Neuron (in vitro differentiated cells): Measurements from ENCODE around the gene THYN1.
A peak's percentile ranks its signal among the peaks of the same experiment; 100 is the strongest.
"Not testable (repeated sequence)": the region's sequence is repeated elsewhere in the genome, so short reads cannot be mapped to it uniquely, and the experiment has no call there.

Experiments used
- H2AFZ ChIP-seq: one replicate; pipeline ENCODE4 v1.6.1; 2013; ENCODE audit warnings: low read depth, mild to moderate bottlenecking, inconsistent platforms, low read length, moderate library complexity
- H3K27me3 ChIP-seq: one replicate; pipeline ENCODE4 v1.6.1; 2013; ENCODE audit warnings: low read length; ENCODE audit not compliant: insufficient read depth
- H3K36me3 ChIP-seq: one replicate; pipeline ENCODE4 v1.6.1; 2013; ENCODE audit warnings: low read length; ENCODE audit not compliant: insufficient read depth
- H3K4me1 ChIP-seq: one replicate; pipeline ENCODE4 v1.6.1; 2013; ENCODE audit warnings: low read length; ENCODE audit not compliant: insufficient read depth
- H3K4me3 ChIP-seq: 2 replicates; pipeline ENCODE4 v1.5.1; 2013; ENCODE audit warnings: mild to moderate bottlenecking, low read length, moderate library complexity
- H3K9me3 ChIP-seq: one replicate; pipeline ENCODE4 v1.6.1; 2013; ENCODE audit warnings: low read length

The THYN1 gene

GRCh38 chr11:134267966-134268365 is 14.8 kb upstream of the THYN1 start:
- H2AFZ ChIP-seq = no peak overlapping the region
- H3K9me3 ChIP-seq = no peaks in the 10 kb centered on the region
- H3K36me3 ChIP-seq = peaks cover 10% of the 10 kb centered on the region
- H3K4me3 ChIP-seq = no peak overlapping the region
- peaks cover 29% of the 10 kb centered on the region for H3K4me1 ChIP-seq
- H3K27me3 ChIP-seq = no peaks in the 10 kb centered on the region

GRCh38 chr11:134267461-134267860 is 14.3 kb upstream of the THYN1 start:
- no peaks in the 10 kb centered on the region for H3K9me3 ChIP-seq
- H3K4me3 ChIP-seq = no peak overlapping the region

GRCh38 chr11:134266841-134267251 is 13.7 kb upstream of the THYN1 start:
- Histone ChIP-seq H3K36me3 (peaks cover 19% of the 10 kb centered on the region), H3K27me3 (no peaks in the 10 kb centered on the region), H2AFZ (no peak overlapping the region), H3K9me3 (no peaks in the 10 kb centered on the region), H3K4me1 (peaks cover 21% of the 10 kb centered on the region), H3K4me3 (no peak overlapping the region)

More at GRCh38 chr11:134267461-134267860, 14.3 kb upstream of the THYN1 start:
- H3K27me3 ChIP-seq = no peaks in the 10 kb centered on the region
- H2AFZ ChIP-seq = no peak overlapping the region
- H3K36me3 ChIP-seq = peaks cover 15% of the 10 kb centered on the region
- H3K4me1 ChIP-seq = peaks cover 24% of the 10 kb centered on the region

- Histone ChIP-seq H3K4me3 (no peak overlapping the region), H2AFZ (no peak overlapping the region), H3K4me1 (peaks cover 21% of the 10 kb centered on the region), H3K27me3 (no peaks in the 10 kb centered on the region), H3K9me3 (no peaks in the 10 kb centered on the region), H3K36me3 (peaks cover 23% of the 10 kb centered on the region)
These were observed 13.3 kb upstream of the THYN1 start for GRCh38 chr11:134266440-134266839.

- Histone ChIP-seq H3K27me3 (no peaks in the 10 kb centered on the region), H3K4me1 (peaks cover 21% of the 10 kb centered on the region), H2AFZ (no peak overlapping the region), H3K4me3 (no peak overlapping the region), H3K36me3 (peaks cover 35% of the 10 kb centered on the region), H3K9me3 (no peaks in the 10 kb centered on the region)
These were observed 12.0 kb upstream of the THYN1 start for GRCh38 chr11:134264966-134265764.

GRCh38 chr11:134261626-134262488 is 8.7 kb upstream of the THYN1 start:
- H3K27me3 ChIP-seq = no peaks in the 10 kb centered on the region

GRCh38 chr11:134260983-134261382 is 7.8 kb upstream of the THYN1 start:
- H3K36me3 ChIP-seq = peaks cover 55% of the 10 kb centered on the region
- H3K27me3 ChIP-seq = no peaks in the 10 kb centered on the region
- H3K9me3 ChIP-seq = no peaks in the 10 kb centered on the region
- H2AFZ ChIP-seq = no peak overlapping the region
- no peak overlapping the region for H3K4me3 ChIP-seq
- H3K4me1 ChIP-seq = no peaks in the 10 kb centered on the region

More at GRCh38 chr11:134261626-134262488, 8.7 kb upstream of the THYN1 start:
- peaks cover 54% of the 10 kb centered on the region for H3K36me3 ChIP-seq
- H3K4me1 ChIP-seq = no peaks in the 10 kb centered on the region
- H3K4me3 ChIP-seq = no peak overlapping the region
- H3K9me3 ChIP-seq = no peaks in the 10 kb centered on the region
- H2AFZ ChIP-seq = no peak overlapping the region

- Histone ChIP-seq H3K27me3 (no peaks in the 10 kb centered on the region), H3K4me3 (no peak overlapping the region), H3K36me3 (peaks cover 55% of the 10 kb centered on the region), H3K9me3 (no peaks in the 10 kb centered on the region), H2AFZ (no peak overlapping the region), H3K4me1 (no peaks in the 10 kb centered on the region)
These were observed 7.4 kb upstream of the THYN1 start for GRCh38 chr11:134260503-134260902.

- peaks cover 7% of the 10 kb centered on the region for H3K4me1 ChIP-seq
- H3K36me3 ChIP-seq = peaks cover 51% of the 10 kb centered on the region
- no peak overlapping the region for H3K4me3 ChIP-seq
- H2AFZ ChIP-seq = no peak overlapping the region
- H3K27me3 ChIP-seq = no peaks in the 10 kb centered on the region
- H3K9me3 ChIP-seq = no peaks in the 10 kb centered on the region
These were observed 5.4 kb upstream of the THYN1 start for GRCh38 chr11:134258577-134258976.

- H2AFZ ChIP-seq = no peak overlapping the region
- H3K27me3 ChIP-seq = no peaks in the 10 kb centered on the region
- H3K9me3 ChIP-seq = no peaks in the 10 kb centered on the region
- no peak overlapping the region for H3K4me3 ChIP-seq
- peaks cover 36% of the 10 kb centered on the region for H3K36me3 ChIP-seq
- peaks cover 12% of the 10 kb centered on the region for H3K4me1 ChIP-seq
These were observed 3.9 kb upstream of the THYN1 start for GRCh38 chr11:134257101-134257500.

GRCh38 chr11:134255184-134255561 is 2.0 kb upstream of the THYN1 start:
- peaks cover 17% of the 10 kb centered on the region for H3K4me1 ChIP-seq
- not testable (repeated sequence) for H2AFZ ChIP-seq

GRCh38 chr11:134254433-134255183 is 1.5 kb upstream of the THYN1 start:
- Histone ChIP-seq H3K36me3 (peaks cover 34% of the 10 kb centered on the region), H3K27me3 (no peaks in the 10 kb centered on the region), H3K4me1 (peaks cover 17% of the 10 kb centered on the region), H3K4me3 (peak overlapping the region; percentile 85), H2AFZ (no peak overlapping the region), H3K9me3 (no peaks in the 10 kb centered on the region)

More at GRCh38 chr11:134255184-134255561, 2.0 kb upstream of the THYN1 start:
- H3K36me3 ChIP-seq = peaks cover 33% of the 10 kb centered on the region
- H3K27me3 ChIP-seq, H3K9me3 ChIP-seq, H3K4me3 ChIP-seq: not testable (repeated sequence)
